Activated naive CD4-positive, alpha-beta T cell treated with anti-CD3 and anti-CD28 coated beads, Interleukin-2, amount 50 U/mL, for 72 hours (primary cell): ENCODE results near the gene CGREF1. TPM values are rescaled to one million over a fixed set of nuclear protein-coding genes. Genes with fewer than 3 reads are reported as not detected.

Source experiments
- ATAC-seq, 2 donors: fragments of 150-1000 bp; cut with Tn5 transposase; 2 replicates each; pipeline ENCODE4 v1.10.0; 2021; ENCODE audit warnings: mild to moderate bottlenecking in 2 of 2, moderate library complexity in 2 of 2
- DNase-seq, 2 donors: peaks; one replicate each; pipeline ENCODE4 v3.0.0; 2021 to 2022; ENCODE audit warnings: low spot score in 2 of 2
- H3K27ac Mint-ChIP-seq, 2 donors: one replicate each; pipeline ENCODE4 v1.8.0; 2022; ENCODE audit warnings: mild to moderate bottlenecking in 2 of 2, mixed read lengths in 2 of 2
- H3K36me3 Mint-ChIP-seq, 2 donors: one replicate each; pipeline ENCODE4 v1.8.0; 2022; ENCODE audit warnings: mixed read lengths in 2 of 2
- H3K9me3 Mint-ChIP-seq, 2 donors: one replicate each; pipeline ENCODE4 v1.8.0; 2022; ENCODE audit warnings: mixed read lengths in 2 of 2
- total RNA-seq, 2 donors: library from RNA; stranded (reverse); gene quantifications; one replicate each; pipeline ENCODE4 v1.2.3, GENCODE V29; 2022

The CGREF1 gene, protein sequence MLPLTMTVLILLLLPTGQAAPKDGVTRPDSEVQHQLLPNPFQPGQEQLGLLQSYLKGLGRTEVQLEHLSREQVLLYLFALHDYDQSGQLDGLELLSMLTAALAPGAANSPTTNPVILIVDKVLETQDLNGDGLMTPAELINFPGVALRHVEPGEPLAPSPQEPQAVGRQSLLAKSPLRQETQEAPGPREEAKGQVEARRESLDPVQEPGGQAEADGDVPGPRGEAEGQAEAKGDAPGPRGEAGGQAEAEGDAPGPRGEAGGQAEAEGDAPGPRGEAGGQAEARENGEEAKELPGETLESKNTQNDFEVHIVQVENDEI
- 10 to 100 TPM in 1 of 2 donors, under 1 TPM in 1; 0.50 to 15.8 TPM for total RNA-seq

DNA sequence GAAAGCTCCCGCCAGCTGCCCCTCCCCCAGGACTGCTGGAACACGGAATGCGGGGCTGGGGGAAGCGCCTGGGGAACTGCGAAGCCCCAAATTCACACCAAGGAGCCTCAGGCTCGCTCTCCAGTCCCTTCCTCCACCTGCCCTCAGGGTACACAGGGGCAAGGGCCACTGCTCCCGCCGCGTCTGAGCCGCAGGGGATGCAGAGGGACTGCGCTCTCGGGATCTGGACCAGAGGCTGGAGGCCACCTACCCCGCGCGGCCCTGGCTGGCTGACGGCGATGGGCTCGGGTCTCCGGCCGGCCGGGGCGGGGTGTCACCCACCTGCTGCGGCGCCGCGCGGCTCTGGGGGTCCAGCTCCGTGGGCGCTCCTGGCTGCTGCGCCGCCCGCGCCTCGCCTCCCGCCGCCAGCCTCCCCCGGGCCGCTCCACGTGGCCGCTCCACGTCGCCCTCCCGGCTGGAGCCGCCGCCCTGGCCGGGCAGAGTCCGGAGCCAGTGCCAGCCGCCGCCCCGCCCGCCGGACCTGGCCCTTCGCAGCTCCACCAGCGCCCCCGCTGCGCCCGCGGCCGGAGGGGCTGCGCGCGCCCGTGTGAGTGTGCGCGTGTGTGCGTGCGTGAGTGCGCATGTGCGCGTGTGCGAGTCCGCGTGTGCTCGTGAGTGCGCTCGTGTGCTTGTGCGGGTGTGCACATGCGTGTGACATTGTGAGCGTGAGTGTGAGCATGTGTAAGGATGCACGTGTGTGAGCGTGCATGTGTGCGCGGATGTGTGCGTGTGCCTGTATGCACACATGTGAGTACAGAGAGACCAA, at the start of gene CGREF1:
Gene CGREF1, minus strand, starts transcription at position 604 of the 805 bp plus-strand sequence. CDS start 14,762 bp downstream, outside the sequence.
- H3K9me3 Mint-ChIP-seq = no peaks in the 10 kb centered on the region
- no peak within 1 kb of the TSS for H3K27ac Mint-ChIP-seq
- peak in 1 of 2 donors; percentile 47 for ATAC-seq
- DNase-seq = peak in 1 of 2 donors; percentile 19
- H3K36me3 Mint-ChIP-seq = peaks cover 6% of the 10 kb centered on the region in 2 donors

DNA sequence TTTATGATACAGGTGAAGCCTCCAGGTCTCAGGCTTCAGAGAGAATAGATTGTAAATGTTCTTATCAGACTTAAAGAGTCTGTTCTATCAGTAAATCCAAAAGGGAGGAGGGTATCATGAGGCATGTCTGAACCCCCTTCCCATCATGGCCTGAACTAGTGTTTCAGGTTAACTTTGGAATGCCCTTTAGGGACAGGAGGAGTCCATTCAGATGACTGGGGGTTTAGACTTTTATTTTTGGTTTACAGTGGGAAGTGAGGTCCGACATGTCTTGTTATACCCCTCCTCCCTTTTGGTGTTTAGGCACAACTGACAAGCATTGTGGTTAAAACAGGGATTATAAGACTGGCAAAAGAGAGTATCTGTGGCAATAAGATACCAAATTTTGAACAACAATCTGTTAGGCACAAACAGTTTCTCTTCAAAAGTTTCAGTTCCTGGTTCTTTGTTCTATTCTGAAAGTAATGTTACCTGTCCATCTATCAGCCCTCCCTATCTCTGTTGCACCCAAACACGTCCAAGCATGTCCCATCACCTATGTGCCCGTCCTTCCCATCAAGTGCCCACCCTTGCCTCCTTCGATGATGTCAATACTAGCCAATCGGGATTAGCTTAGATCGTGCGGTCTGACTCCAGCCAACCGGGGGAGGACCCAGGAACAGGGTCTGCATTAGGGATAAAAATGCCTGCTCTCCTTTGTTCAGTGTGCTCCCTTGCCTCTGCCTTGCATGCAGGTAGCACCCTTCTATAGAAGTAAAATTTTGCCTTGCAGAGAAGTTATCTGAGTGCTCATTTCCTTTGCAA, 46.2 kb upstream of the CGREF1 start:
- ATAC-seq (no peak), DNase-seq (no peak)
- H3K9me3 Mint-ChIP-seq = no peaks in the 10 kb centered on the region
- H3K36me3 Mint-ChIP-seq = no peaks in the 10 kb centered on the region
- H3K27ac Mint-ChIP-seq = no peak overlapping the region

DNA sequence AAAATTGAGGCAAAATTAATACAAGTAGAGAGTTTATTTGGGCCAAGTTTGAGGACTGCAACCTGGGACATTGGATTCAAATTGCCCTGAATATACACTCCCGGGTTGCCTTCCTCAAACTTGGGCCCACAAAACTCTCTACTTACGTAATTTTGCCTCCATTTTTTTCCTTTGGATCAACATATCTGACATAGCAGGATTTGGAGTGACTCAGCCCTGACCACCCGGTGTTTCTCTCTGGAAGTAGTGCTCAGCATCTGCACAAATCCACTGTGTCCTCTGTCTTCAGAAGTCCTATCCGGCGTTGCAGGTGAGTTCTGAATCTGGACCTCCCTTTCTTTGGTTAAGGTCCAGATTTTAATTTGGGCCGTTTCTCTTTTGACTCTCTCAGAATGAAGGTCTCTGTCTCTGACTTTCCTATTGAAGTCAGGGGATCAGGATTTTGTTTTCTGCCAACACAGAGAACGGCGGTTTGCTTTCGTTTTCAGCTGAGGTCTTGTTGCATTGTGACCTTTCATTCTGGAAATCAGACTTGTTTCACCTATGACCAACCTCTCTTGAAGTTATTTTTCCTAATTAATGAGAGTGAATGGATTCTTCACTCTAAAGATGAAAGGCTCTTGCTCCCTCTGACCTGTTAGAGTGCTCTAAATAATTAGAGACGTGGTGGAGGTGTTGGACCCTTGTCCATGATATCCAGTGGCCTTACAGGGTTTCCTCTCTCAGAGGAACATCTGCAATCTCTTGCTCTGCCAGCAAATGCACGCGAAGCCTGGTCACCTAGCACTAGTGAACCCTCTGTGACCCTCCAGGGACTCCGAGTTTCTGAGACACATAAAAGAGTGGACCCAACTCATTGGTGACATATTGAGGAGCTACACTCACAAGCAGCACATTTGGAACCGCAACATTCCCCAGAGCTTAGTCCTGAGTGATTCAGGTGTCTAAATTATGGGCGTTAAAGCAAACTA, 43.5 kb upstream of the CGREF1 start:
- no peaks in the 10 kb centered on the region for H3K9me3 Mint-ChIP-seq
- H3K36me3 Mint-ChIP-seq = no peaks in the 10 kb centered on the region
- peak overlapping the region in 1 of 2 donors; percentile 61 for H3K27ac Mint-ChIP-seq
- no peak for ATAC-seq
- no peak for DNase-seq

DNA sequence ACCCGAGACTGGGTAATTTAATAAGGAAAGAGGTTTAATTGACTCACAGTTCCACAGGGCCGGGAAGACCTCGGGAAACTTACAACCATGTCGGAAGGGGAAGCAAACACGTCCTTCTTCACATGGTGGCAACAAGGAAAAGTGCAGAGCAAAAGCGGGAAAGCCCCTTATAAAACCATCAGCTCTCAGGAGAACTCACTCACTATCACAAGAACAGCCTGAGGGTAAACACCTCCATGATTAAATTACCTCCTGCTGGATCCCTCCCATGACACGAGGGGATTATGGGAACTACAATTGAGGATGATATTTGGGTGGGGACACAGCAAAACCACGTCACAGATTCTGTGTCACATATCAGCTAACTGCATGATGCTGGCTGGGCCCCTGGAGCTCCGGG, 41.3 kb upstream of the CGREF1 start:
- DNase-seq = no peak
- Mint-ChIP-seq H3K27ac (no peak overlapping the region), H3K36me3 (no peaks in the 10 kb centered on the region), H3K9me3 (no peaks in the 10 kb centered on the region)
- ATAC-seq = no peak

DNA sequence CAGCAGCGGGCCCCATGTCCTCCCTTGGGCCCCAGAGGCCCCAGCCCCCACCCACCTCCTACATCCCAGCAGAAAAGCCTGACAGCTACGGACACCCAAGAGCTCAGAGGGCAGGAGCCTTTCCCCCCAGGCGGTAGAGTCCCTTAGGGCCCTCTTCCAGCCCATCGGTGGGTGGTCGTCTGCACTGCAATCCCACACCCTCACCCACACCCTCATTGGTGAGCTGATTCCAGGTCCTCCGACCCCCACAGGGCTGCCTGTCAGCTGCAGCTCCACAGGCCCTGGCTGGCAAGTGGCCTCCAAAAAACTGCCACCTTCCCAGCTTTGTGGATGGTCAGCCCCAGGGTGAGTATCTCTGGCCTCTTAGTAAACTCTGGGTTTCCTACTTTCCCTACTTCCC, 40.3 kb upstream of the CGREF1 start:
- Mint-ChIP-seq H3K27ac (peak overlapping the region in 1 of 2 donors; percentile 33), H3K9me3 (no peaks in the 10 kb centered on the region), H3K36me3 (no peaks in the 10 kb centered on the region)
- ATAC-seq (no peak), DNase-seq (no peak)

DNA sequence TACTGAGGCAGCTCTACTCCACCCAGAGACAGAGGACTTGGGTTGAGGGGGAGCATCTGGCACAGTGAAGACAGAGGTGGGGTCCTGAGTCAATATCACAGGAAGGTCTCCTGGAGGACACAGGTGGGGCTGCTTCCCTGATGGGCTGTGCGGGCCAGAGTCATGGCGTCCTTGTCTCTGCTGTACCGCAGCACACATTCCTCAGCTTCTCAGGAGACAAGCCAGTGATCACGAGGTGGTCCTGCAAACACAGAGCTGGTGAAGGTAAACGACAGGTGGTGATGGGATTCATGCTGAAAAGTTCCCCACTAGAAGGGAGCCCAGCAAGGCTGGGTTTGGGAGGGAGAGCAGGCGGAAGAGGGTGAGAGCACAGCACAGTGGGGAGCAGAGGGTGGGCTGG, 39.5 kb upstream of the CGREF1 start:
- ATAC-seq = no peak
- Mint-ChIP-seq H3K36me3 (no peaks in the 10 kb centered on the region), H3K27ac (peak overlapping the region in 1 of 2 donors; percentile 26), H3K9me3 (no peaks in the 10 kb centered on the region)
- no peak for DNase-seq

DNA sequence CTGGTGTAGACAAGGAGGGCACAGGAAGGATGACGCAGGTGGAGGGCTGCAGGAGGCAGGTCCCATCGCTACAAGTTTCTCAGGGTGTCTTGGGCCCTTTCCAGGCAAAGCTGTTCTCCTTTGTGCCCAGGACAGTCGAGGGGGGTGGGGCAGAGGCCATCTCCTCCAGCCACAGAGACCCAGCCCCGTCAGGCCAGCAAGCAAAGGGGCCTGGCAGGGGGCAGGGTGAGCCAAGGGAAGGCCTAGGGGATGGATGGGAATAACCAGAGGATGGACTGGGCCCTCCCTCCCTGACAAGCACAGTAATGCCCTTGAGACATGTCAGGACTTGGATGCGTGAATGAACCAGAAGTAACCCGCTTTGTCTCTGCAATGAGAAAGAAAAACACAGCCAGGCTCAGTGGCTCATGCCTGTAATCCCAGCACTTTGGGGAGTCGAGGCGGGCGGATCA, 36.2 kb upstream of the CGREF1 start:
- H3K9me3 Mint-ChIP-seq = no peaks in the 10 kb centered on the region
- H3K36me3 Mint-ChIP-seq = no peaks in the 10 kb centered on the region
- no peak overlapping the region for H3K27ac Mint-ChIP-seq
- ATAC-seq (no peak), DNase-seq (no peak)

DNA sequence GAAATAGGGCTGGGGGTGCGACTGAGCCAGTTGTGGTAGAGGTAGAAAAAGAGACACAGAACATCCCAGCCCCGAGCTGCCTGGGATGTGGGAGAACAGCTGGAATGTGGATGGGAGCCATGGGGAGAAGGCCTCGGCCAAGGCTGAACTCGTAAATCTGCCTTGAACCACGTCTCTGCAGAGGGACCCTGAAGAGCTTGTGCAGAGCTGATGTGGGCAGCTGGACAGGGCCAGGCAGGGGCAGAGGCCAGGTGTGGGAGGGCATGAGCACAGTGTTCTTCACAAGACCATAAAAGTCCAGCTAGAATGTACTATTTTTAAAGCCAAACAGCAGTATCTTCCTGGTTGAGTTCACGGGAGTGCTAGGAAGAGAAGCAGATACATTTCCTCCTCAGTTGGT, 35.6 kb upstream of the CGREF1 start:
- Mint-ChIP-seq H3K27ac (peak overlapping the region in 1 of 2 donors; percentile 19), H3K9me3 (no peaks in the 10 kb centered on the region), H3K36me3 (no peaks in the 10 kb centered on the region)
- DNase-seq (no peak), ATAC-seq (no peak)

DNA sequence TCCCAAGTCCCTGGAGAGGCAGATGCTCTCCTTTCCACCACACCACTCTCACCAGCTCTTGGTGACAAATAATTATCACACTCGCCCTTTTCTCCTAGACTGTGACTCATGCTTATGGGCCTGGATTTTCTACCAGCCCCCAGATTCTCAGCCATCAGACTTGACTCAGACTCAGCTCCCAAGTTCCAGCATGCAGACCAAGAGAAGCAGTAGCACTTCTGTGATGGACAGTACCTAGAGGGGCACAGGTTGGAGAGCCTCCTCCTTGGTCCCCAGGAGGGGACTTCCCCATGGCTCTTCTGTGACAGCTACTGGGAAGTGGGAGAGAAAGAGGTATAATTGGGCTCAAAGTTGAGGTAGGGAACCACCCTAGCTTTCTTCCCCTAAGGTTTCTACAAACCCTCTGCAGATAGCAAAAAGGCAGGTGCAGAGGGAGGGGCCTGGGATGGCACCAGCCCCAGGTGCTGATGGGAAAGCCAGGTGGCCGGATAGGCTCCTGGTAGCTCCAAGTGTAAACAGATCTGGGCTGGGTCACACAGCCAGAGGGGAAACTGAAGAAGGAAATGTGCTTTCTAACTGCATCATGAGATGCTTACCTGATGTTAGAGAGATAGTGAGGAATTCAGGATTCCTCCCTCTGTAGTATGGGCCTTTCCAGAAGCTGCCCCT, 34.0 kb upstream of the CGREF1 start:
- H3K36me3 Mint-ChIP-seq = no peaks in the 10 kb centered on the region
- DNase-seq (no peak), ATAC-seq (peak; percentile 46 to 64)
- H3K9me3 Mint-ChIP-seq = no peaks in the 10 kb centered on the region
- H3K27ac Mint-ChIP-seq = no peak overlapping the region

DNA sequence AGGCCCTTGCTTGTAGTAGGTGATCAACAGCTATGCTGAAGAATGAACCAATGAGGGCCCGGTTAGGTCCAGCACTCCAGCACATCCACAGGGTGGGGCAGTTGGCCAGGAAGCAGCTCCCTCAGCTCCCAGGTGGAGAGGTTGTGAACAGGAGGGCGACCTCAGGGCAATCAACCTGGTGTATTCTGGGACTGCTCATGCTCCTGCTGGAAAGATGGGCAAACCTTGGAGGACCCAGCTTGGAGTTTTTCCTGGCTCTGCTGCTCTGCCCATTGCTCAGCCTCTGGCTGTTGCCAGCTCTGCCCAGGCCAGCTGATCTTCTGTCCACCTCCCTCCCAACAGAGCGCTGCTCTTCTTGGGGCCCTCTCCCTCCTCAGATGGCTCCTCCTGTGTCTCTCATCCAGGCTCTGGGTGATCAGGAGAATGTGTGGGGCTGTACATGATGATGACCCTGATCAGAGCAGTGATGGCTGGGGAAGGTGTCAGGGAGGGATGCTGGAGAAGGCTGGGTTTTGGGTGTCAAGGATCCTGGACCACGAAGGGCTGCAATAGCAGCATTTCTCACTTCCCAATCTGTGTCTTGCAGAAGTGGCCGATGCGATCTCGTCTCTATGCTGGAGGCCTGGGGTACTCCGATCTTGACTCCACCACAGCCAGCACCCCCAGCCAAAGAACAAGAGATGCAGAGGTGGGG, 33.3 kb upstream of the CGREF1 start:
- no peak for DNase-seq
- Mint-ChIP-seq H3K27ac (no peak overlapping the region), H3K36me3 (no peaks in the 10 kb centered on the region), H3K9me3 (no peaks in the 10 kb centered on the region)
- ATAC-seq = no peak

DNA sequence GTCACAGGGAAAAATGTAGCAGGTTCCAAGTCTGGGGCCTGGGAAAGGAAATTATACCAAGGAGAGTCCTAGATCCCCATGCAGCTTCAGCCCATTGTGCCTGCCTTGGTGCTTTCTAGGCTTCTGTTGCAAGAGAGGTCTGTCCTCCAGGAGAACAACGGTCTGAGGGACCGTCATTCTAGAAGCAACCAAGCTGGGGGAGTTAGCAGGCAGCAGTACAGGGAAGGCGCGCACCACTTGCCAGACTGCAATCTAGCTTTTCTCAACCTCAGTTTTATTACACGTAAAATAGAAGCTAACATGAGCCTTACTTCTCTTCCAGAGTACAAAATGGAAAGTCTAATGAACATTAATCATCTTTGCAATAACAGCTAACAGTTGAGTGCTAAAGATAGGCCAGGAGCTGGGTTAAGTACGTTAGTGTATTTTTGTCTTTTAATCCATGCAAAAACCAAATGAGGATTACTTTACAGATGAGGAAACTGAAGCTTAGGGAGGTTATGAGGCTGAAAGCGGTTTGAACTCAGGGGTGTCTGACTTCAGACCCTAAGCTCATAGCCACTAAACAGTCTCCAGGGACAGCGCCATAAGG, 31.8 kb upstream of the CGREF1 start:
- no peaks in the 10 kb centered on the region for H3K36me3 Mint-ChIP-seq
- DNase-seq (no peak), ATAC-seq (no peak)
- H3K9me3 Mint-ChIP-seq = no peaks in the 10 kb centered on the region
- H3K27ac Mint-ChIP-seq = peak overlapping the region in 1 of 2 donors; percentile 49

DNA sequence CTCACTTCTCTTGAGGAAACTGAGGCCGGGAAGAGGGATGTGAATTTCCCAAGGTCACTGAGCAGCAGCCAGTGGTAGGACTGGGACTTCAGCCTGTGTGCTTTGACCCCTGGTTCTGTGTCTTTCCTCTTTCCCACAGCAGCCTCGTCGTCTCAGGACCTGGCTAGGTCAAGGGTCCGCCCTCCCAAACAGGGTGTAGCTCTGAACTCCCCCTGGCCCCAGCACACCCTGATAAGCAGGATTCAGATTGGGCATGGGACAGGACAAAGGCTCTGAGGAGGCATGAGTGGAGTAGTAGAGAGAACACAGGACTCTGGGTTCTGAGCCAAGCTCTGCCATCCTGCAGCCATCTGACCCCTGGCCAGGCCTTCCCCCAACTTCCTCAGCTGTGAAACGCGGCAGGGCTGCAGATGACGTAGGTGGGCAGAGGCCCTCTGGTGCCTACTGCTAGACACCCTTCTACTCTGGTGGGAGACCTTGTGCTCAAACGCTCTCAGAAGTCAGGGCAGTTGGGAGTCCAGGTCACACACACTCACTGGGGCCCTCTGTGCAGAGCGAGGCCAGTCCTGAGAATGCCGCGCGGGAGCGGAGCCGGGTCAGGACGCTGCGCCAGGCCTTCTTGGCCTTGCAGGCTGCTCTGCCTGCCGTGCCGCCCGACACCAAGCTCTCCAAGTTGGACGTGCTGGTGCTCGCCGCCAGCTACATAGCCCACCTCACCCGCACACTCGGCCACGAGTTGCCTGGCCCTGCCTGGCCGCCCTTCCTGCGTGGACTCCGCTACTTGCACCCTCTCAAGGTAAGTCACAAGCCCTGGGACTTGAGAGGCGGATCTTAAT, 30.9 kb upstream of the CGREF1 start:
- ATAC-seq (no peak), DNase-seq (no peak)
- H3K27ac Mint-ChIP-seq = peak overlapping the region in 1 of 2 donors; percentile 49
- H3K36me3 Mint-ChIP-seq = no peaks in the 10 kb centered on the region
- H3K9me3 Mint-ChIP-seq = no peaks in the 10 kb centered on the region

DNA sequence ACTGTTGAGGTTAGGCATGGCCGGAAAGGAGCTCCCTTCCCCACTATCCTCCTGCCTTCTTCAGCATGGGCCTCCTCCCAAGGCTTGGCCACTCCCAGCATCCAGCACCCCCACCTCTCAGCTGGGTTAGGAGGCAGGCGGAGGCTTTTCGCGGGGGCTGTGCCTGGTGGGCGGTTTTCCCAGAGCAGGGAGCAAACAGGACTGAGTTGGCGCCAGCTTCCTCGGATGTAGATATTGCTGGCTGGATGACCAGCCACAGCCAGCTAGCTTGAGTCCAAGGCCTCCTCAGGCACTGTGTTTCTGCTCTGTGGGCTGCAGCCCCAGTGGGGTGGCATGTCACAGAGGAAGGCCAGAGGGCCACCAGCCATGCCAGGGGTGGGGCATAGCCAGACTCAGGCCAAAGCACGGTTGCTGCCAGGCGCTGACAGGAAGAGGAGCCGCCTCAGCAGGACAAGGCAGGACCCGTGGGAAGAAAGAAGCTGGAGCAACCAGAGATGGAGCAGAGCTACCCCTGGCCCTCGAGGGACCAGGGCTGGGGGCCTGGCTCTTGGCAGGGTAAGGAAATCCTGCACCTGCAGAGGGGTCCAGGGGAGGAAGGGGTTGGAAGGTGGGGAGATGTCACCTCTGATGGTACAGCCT, 30.0 kb upstream of the CGREF1 start, which contains the start of gene TCF23:
Gene TCF23, plus strand, starts transcription at position 204 of the 639 bp plus-strand sequence. Its CDS starts 130 bp downstream, at position 334.
- ATAC-seq (no peak), DNase-seq (no peak)
- Mint-ChIP-seq H3K9me3 (no peaks in the 10 kb centered on the region), H3K36me3 (no peaks in the 10 kb centered on the region), H3K27ac (no peak within 1 kb of the TSS)
